Activated CD4-positive, alpha-beta T cell treated with anti-CD3 and anti-CD28 coated beads, Interleukin-2, amount 10 ng/mL, durations not matched to agents 24 days and 14 days (primary cell): ENCODE measurements around the gene SERPINA5. TPM values are rescaled to one million over a fixed set of nuclear protein-coding genes. Genes with fewer than 3 reads are reported as not detected.

Source experiments
- DNase-seq: peaks from one replicate; pipeline ENCODE4 v3.0.0; 2022
- H3K27ac Mint-ChIP-seq: one replicate; pipeline ENCODE4 v1.8.0; 2022; ENCODE audit warnings: mild to moderate bottlenecking, mixed read lengths
- H3K27me3 Mint-ChIP-seq: one replicate; pipeline ENCODE4 v1.8.0; 2022; ENCODE audit warnings: mixed read lengths
- H3K36me3 Mint-ChIP-seq: one replicate; pipeline ENCODE4 v1.8.0; 2022; ENCODE audit warnings: low read depth, mild to moderate bottlenecking, mixed read lengths
- H3K4me1 Mint-ChIP-seq: one replicate; pipeline ENCODE4 v1.8.0; 2021; ENCODE audit warnings: mixed read lengths
- H3K4me3 Mint-ChIP-seq: one replicate; pipeline ENCODE4 v1.8.0; 2022; ENCODE audit warnings: mild to moderate bottlenecking, moderate library complexity, mixed read lengths
- H3K9me3 Mint-ChIP-seq: one replicate; pipeline ENCODE4 v1.8.0; 2021; ENCODE audit warnings: mixed read lengths
- intact Hi-C: fragments of 100-400 bp; cut with micrococcal nuclease; formaldehyde crosslinking; loops from one replicate; pipeline ENCODE4 v1.15.1; 2023
- total RNA-seq: library from RNA; stranded (reverse); gene quantifications from 2 replicates; pipeline ENCODE4 v1.2.3, GENCODE V29; 2022

Gene SERPINA5
- total RNA-seq, 1 donor from 2014 or later: not detected

DNA sequence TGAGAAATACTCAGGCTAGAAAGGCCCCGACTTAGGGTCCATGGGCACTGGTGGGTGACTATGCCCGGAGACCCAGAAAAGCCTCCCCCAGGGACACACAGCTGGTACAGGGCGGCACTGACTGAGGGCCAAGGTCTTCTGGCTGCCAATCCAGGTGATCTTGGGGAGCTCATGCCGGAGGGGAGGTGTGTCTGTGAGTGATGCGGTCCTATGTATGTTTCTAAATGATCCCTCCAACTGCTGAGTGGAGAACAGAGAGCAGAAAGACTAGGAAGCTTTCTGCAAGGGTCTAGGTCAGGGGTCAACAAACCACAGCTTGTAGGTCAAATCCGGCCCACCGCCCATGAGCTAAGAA lies 19.6 kb upstream of the SERPINA5 start:
- no peak overlapping the region for H3K27ac Mint-ChIP-seq
- peaks cover 2% of the 10 kb centered on the region for H3K27me3 Mint-ChIP-seq
- intact Hi-C loops: no loop called here
- H3K4me3 Mint-ChIP-seq: no peak overlapping the region
- H3K9me3 Mint-ChIP-seq: no peaks in the 10 kb centered on the region
- H3K4me1 Mint-ChIP-seq: no peaks in the 10 kb centered on the region
- no peak for DNase-seq
- no peaks in the 10 kb centered on the region for H3K36me3 Mint-ChIP-seq

DNA sequence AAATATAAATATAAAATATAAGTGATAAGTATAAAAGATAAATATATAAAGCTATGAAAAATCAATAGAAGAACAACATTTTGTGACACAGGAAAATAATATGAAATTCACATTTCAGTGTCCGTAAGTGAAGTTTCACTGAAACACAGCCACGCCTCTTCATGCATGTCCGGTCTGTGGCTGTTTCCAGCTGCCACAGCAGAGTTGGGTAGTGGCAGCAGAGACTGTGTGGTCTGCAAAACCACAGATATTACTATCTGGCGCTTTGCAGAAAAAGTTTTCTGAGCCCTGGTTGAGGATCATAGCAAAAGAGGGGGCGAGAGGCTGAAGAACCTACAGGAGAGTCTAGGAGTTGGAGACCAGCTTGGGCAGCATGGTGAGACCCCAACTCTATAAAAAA lies 19.2 kb upstream of the SERPINA5 start:
- Mint-ChIP-seq H3K4me1 (no peaks in the 10 kb centered on the region), H3K27me3 (peaks cover 2% of the 10 kb centered on the region), H3K4me3 (no peak overlapping the region), H3K27ac (no peak overlapping the region), H3K36me3 (no peaks in the 10 kb centered on the region), H3K9me3 (no peaks in the 10 kb centered on the region)
- no peak for DNase-seq
- intact Hi-C loops: no loop called here

DNA sequence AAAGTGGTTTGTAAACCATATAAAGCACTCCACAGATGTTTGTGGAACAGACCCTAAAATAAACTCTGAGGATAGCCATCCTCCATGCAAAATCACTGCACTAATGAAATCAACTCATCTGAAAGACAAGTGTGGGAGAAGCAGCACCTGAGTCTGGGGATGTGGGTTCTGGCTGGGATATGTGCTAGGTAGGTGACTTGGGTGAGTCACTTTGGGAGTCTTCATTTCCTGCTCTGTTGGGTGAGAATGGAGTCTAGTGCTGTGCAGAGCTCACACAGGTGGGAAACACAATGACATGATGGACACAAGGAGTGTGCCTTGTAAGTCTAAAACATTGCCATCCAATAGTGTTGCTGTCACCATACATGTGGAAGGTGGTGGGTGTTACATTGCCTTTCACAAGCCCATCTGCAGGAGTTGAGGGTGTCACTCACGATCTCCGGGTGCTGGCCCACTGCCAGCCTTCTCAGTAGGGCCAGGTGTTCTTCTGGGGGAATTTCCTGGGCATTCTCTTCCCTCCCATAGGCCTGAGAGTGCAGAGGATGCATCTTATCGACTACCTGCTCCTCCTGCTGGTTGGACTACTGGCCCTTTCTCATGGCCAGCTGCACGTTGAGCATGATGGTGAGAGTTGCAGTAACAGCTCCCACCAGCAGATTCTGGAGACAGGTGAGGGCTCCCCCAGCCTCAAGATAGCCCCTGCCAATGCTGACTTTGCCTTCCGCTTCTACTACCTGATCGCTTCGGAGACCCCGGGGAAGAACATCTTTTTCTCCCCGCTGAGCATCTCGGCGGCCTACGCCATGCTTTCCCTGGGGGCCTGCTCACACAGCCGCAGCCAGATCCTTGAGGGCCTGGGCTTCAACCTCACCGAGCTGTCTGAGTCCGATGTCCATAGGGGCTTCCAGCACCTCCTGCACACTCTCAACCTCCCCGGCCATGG lies 18.0 kb upstream of the SERPINA5 start:
- intact Hi-C loops: no loop called here
- no peaks in the 10 kb centered on the region for H3K4me1 Mint-ChIP-seq
- no peaks in the 10 kb centered on the region for H3K36me3 Mint-ChIP-seq
- H3K27ac Mint-ChIP-seq: no peak overlapping the region
- H3K27me3 Mint-ChIP-seq: peaks cover 2% of the 10 kb centered on the region
- H3K9me3 Mint-ChIP-seq: no peaks in the 10 kb centered on the region
- DNase-seq: no peak
- H3K4me3 Mint-ChIP-seq: no peak overlapping the region

DNA sequence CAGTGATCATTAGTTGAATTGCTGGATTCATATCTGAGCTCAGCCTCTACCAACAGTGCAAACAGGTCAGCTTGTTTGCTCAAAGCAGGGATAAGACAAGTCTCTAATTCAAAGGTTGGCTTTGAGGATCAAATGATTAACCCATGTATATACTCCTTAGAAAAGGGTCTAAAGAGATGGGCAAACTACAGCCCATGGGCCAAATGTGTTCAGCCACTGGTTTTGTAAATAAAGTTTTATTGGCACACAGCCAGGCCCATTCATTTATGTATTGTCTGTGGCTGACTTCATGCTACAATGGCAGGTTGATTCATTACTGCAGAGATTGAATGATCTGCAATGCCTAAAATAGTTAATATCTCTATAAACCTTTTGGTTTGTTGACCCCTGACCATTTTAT lies 16.8 kb upstream of the SERPINA5 start:
- H3K4me1 Mint-ChIP-seq: no peaks in the 10 kb centered on the region
- H3K4me3 Mint-ChIP-seq: no peak overlapping the region
- no peaks in the 10 kb centered on the region for H3K9me3 Mint-ChIP-seq
- H3K36me3 Mint-ChIP-seq: no peaks in the 10 kb centered on the region
- no peak for DNase-seq
- intact Hi-C loops: no loop called here
- H3K27me3 Mint-ChIP-seq: peaks cover 2% of the 10 kb centered on the region
- H3K27ac Mint-ChIP-seq: no peak overlapping the region

DNA sequence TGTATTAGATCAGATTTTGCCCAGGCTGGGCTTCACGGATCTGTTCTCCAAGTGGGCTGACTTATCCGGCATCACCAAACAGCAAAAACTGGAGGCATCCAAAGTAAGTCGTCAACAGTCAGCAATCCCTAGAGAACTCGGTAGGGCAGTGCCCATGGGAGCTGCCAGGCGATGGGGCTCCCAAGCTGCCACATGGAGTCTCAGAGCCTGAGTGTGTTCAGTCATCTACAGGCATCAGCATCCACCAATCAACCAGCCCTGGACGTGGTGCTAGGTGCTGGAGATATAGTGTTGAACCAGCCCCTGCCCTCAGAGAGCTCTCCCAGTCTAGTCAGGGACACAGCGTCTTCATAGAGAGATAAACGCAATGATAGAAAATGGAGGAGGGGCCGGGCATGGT lies 13.0 kb upstream of the SERPINA5 start:
- H3K4me3 Mint-ChIP-seq: no peak overlapping the region
- no peak for DNase-seq
- no peaks in the 10 kb centered on the region for H3K4me1 Mint-ChIP-seq
- intact Hi-C loops: no loop called here
- H3K36me3 Mint-ChIP-seq: no peaks in the 10 kb centered on the region
- no peak overlapping the region for H3K27ac Mint-ChIP-seq
- no peaks in the 10 kb centered on the region for H3K9me3 Mint-ChIP-seq
- H3K27me3 Mint-ChIP-seq: peaks cover 2% of the 10 kb centered on the region

DNA sequence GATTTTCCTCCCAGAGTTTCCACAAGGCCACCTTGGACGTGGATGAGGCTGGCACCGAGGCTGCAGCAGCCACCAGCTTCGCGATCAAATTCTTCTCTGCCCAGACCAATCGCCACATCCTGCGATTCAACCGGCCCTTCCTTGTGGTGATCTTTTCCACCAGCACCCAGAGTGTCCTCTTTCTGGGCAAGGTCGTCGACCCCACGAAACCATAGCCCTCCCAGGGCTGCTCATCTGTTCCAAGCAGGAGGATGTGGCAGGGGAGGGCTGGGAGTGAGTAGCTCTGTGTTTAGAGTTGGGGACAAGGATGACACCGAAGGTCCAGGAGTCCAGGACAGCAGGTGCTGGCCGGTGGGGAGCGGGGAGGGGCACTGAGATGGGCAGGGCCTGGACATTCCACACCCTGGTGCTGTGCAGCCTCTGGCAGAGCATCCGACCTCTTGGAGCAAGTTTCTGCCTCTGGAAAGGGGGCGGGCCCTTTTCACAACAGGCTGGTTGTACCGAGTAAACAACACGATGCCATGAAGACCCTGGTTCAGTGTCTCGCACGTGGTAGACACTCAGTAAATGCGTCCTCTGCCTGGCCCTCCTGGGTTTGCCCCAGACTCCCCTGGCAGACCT lies 11.7 kb upstream of the SERPINA5 start:
- no peak for DNase-seq
- no peaks in the 10 kb centered on the region for H3K4me1 Mint-ChIP-seq
- H3K9me3 Mint-ChIP-seq: no peaks in the 10 kb centered on the region
- H3K27ac Mint-ChIP-seq: no peak overlapping the region
- H3K27me3 Mint-ChIP-seq: peaks cover 2% of the 10 kb centered on the region
- intact Hi-C loops: no loop called here
- H3K4me3 Mint-ChIP-seq: no peak overlapping the region
- H3K36me3 Mint-ChIP-seq: no peaks in the 10 kb centered on the region

DNA sequence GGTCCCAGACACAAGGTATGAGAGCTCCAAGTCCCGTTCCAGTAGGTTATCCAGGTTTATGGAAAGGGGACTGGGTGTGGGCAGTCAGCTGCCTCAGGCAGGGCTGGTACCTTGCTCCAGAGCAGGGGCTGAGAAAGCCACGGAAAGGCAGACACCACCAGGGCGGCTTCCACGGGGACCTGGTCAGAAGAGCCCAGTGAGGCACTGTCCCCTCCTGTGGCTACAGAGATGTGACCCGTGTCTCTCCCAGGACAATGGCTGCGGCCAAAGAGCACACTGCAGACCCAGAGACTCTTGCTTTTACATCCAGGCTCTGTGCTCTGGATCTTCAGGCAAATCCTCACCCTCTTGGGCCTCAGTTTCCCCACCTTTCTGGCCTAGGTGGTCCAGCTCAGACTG lies 11.2 kb upstream of the SERPINA5 start:
- Mint-ChIP-seq H3K9me3 (no peaks in the 10 kb centered on the region), H3K27me3 (peaks cover 2% of the 10 kb centered on the region), H3K36me3 (no peaks in the 10 kb centered on the region), H3K4me1 (no peaks in the 10 kb centered on the region), H3K27ac (no peak overlapping the region), H3K4me3 (no peak overlapping the region)
- DNase-seq: no peak
- intact Hi-C loops: no loop called here

DNA sequence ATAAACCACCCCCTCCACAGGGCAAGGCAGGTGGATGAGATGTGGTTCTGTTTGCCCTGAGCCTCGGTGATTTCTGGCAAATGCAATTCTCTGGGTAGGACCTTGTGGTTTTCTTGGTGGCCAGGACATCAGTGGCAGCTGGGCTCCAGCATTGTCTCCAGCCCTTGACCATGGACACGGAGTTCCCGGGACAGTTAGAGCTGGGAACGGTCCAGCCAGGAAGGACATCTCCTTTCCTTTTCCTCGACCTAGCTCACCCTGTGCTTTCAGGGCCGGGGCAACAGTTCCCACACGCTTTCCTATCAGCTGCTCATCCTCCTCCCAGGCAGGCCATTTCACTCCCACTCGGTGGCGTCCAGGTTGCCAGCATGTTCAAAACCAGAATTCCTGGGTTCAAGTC lies 10.8 kb upstream of the SERPINA5 start:
- Mint-ChIP-seq H3K9me3 (no peaks in the 10 kb centered on the region), H3K27me3 (peaks cover 2% of the 10 kb centered on the region), H3K4me1 (no peaks in the 10 kb centered on the region), H3K4me3 (no peak overlapping the region), H3K27ac (no peak overlapping the region), H3K36me3 (no peaks in the 10 kb centered on the region)
- no peak for DNase-seq
- intact Hi-C loops: no loop called here

DNA sequence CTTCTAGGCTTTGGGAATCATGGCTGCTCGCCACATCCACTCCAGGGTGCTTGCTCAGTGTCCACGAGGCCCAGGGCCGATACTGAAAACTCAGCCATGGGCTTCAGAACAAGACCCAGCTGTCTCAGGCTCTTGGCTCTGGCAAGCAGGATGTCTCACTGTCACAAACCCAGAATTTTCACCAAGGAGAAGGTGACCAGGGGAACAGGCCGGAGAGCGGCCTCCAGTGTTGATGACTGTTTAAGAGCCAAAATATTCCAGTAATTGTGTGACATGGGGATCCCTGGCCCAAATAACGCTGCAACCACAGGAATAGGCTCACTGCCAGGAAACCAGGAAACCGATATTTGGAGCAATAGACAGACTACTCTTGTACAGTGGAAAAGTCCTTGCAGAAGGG lies 9.8 kb upstream of the SERPINA5 start:
- Mint-ChIP-seq H3K36me3 (no peaks in the 10 kb centered on the region), H3K4me3 (no peak overlapping the region), H3K27ac (no peak overlapping the region), H3K9me3 (no peaks in the 10 kb centered on the region), H3K27me3 (peaks cover 1% of the 10 kb centered on the region), H3K4me1 (no peaks in the 10 kb centered on the region)
- intact Hi-C loops: no loop called here
- no peak for DNase-seq

DNA sequence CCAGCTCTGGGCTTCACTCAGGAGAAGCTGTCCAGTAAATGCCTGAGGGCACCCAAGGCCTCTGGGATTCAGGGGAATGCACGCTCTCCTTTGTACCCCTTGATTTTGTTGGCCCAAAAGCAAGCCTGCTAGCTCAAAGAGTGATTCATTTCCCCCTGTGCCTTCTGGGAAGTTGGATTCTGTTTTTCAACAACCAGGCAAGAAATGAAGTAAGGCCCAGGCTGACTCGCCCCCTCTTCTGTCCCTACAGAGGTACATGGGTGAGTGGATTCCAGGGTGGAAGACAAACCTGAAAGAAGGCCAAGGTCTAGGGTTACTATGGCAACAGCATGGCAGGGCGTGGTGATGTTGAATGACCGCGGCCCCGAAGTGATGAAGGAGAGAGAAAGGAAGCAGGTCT lies 9.3 kb upstream of the SERPINA5 start:
- intact Hi-C loops: no loop called here
- H3K27ac Mint-ChIP-seq: no peak overlapping the region
- H3K36me3 Mint-ChIP-seq: no peaks in the 10 kb centered on the region
- no peak for DNase-seq
- no peaks in the 10 kb centered on the region for H3K27me3 Mint-ChIP-seq
- H3K4me3 Mint-ChIP-seq: no peak overlapping the region
- no peaks in the 10 kb centered on the region for H3K4me1 Mint-ChIP-seq
- no peaks in the 10 kb centered on the region for H3K9me3 Mint-ChIP-seq

DNA sequence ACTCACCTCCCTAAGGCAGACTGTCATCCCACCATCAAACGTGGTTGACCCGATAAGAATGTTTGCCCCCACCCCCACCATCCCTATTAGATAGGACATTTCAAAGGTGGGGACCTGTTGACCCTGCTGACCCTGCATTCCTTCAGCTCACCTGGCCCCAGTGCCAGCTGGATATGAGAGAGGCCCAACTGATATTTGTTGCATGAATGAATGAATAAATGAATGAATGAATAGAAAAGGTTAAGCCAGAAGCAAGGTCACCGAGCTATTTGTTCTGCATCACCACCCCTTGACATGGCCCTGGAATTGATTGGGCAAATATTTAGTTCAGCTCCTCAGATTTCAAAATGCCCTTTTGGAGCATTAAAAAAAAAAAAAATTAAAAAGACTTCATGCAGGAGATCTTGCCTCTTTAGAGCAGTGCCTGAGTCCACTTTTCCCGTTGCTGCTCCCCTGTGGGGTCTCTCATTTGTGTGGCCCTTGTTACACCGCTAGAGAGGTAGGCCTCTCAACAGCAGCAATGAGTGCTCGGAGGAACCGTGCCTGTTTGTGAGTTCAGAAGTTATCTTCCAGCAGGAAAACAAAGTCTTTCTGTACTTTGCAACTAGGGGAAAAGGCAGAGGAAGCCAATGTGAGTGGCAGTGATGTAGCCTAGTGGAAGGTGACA lies 8.5 kb upstream of the SERPINA5 start:
- Mint-ChIP-seq H3K36me3 (no peaks in the 10 kb centered on the region), H3K4me1 (no peaks in the 10 kb centered on the region), H3K27me3 (no peaks in the 10 kb centered on the region), H3K4me3 (no peak overlapping the region), H3K27ac (no peak overlapping the region), H3K9me3 (no peaks in the 10 kb centered on the region)
- no peak for DNase-seq
- intact Hi-C loops: no loop called here

DNA sequence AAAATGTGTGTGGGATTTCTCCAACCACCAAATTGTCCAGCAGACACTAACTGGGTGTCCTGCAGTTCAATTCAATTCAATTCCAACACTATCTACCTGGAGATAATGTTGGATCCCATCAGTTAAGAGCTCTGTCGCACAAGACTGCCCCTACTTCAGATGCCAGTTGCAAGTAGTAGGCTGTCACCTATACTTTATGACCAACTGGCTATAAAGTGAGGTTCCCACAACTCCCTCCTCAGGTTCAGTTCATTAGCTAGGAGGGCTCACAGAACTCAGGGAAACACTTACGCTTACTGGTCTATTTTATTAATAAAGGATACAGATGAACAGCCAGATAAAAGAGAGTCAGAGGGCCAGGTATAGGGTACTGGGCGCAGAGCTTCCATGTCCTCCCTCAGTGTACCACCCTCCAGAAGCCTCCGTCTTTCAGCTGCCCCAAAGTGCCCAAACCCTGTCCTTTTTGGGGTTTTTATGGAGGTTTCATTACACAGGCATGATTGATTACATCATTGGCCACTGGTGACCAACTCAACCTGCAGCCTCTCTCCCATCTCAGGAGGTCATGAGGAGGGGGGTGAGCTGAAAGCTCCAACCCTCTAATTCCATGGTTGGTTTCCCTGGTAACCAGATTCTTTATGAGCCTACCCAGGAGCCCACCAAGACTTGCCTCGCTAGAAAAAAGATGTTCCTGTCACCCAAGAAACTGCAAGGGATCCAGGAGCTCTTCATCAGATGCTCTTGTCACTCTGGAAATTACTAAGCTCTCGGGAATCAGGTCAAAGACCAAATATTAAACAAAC lies 7.5 kb upstream of the SERPINA5 start:
- no peaks in the 10 kb centered on the region for H3K9me3 Mint-ChIP-seq
- no peaks in the 10 kb centered on the region for H3K36me3 Mint-ChIP-seq
- no peak for DNase-seq
- intact Hi-C loops: no loop called here
- no peaks in the 10 kb centered on the region for H3K4me1 Mint-ChIP-seq
- no peak overlapping the region for H3K4me3 Mint-ChIP-seq
- no peaks in the 10 kb centered on the region for H3K27me3 Mint-ChIP-seq
- H3K27ac Mint-ChIP-seq: no peak overlapping the region

DNA sequence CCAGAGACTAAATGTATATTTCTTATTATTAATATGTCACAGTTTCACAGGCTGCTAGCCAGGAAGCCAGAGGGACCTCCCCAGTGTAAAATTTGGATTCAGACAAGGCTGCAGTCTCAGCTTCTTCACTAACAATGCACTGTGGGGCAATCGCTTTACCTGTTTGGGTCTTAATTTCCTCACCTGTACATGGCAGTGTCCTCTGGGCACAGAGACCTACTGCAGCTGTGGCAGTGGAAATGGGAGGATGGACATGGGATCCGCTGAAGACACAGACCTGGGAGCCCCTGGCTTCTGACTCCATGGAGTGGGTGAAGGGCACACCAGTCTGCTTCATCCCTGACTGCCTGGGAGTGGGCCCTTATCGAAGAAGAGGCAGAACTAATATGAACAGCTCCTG lies 6.9 kb upstream of the SERPINA5 start:
- no peak overlapping the region for H3K27ac Mint-ChIP-seq
- H3K4me3 Mint-ChIP-seq: no peak overlapping the region
- no peaks in the 10 kb centered on the region for H3K27me3 Mint-ChIP-seq
- intact Hi-C loops: no loop called here
- no peaks in the 10 kb centered on the region for H3K36me3 Mint-ChIP-seq
- no peak for DNase-seq
- H3K9me3 Mint-ChIP-seq: no peaks in the 10 kb centered on the region
- H3K4me1 Mint-ChIP-seq: no peaks in the 10 kb centered on the region
